Stomach (tissue), 4 donors: Measurements from ENCODE around the gene HTR2A.

Source experiments
- CTCF ChIP-seq, 7 experiments: fragments of 450-650 bp in 4 of 7; fragments of 200-600 bp in 3 of 7; sonication (generic) in 3 of 7; IDR thresholded peaks; one replicate each; pipeline ENCODE4 v1.5.1; 2016 to 2019; ENCODE audit warnings: antibody characterized with exemption in 7 of 7, control low read depth in 2 of 7, mild to moderate bottlenecking in 1 of 7
- EP300 ChIP-seq: sonication (generic); formaldehyde crosslinking; IDR thresholded peaks from one replicate; pipeline ENCODE4 v1.6.1; 2017; ENCODE audit warnings: antibody characterized with exemption
- POLR2A ChIP-seq, 4 donors: fragments of 450-650 bp; IDR thresholded peaks; one replicate each; pipeline ENCODE4 v1.6.1; 2016; ENCODE audit warnings: antibody characterized with exemption in 4 of 4, control low read depth in 2 of 4, mild to moderate bottlenecking in 1 of 4, moderate library complexity in 1 of 4

DNA sequence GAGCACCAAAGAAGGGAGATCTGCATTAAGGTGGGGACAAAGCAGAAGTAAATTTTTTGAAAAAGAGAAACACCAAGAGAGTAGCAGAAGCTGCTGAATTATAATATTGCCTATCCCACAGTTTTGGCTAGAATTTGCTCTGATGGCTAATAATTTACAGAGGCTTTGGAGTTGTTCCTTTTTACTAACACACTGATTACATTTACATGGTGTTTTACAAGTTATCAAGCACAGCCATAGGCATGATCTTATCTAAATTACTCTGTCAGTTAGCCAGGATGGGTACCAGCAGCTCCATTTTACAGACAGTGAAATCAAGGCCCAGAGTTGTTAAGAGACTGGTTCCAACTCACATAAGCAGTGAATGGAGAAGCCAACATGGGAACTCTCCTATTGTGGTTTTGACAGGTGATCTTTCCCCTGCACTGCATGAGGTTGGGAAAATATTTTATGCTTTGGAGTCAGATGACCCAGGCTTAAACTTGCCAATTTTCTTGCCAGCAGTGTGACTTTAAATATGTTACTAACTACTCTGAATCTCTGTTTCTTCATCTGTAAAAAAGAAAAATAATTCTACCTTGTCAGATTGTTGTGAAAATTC, 66.3 kb downstream of the HTR2A start:
- TF ChIP-seq POLR2A (IDR thresholded peaks at IDR 0.05) (no peak), CTCF (IDR thresholded peaks at IDR 0.05) (no peak), EP300 (no peak)
